DOHH2 (cell line): ENCODE data around the gene COL8A1.

Source experiments
- EZH2phosphoT487 ChIP-seq: fragments of 200-600 bp; sonication (generic); IDR thresholded peaks from 2 replicates; pipeline ENCODE4 v1.6.1; 2017; ENCODE audit warnings: borderline replicate concordance, mild to moderate bottlenecking, antibody characterized with exemption, low read length, moderate library complexity, mixed read lengths
- TF ChIP-seq, protein P1 (sequence below): fragments of 200-600 bp; sonication (generic); IDR thresholded peaks from one replicate; pipeline ENCODE4 v1.5.1; 2014; ENCODE audit warnings: antibody characterized with exemption, mild to moderate bottlenecking, low read depth, low read length; ENCODE audit not compliant: poor library complexity, severe bottlenecking

DNA sequence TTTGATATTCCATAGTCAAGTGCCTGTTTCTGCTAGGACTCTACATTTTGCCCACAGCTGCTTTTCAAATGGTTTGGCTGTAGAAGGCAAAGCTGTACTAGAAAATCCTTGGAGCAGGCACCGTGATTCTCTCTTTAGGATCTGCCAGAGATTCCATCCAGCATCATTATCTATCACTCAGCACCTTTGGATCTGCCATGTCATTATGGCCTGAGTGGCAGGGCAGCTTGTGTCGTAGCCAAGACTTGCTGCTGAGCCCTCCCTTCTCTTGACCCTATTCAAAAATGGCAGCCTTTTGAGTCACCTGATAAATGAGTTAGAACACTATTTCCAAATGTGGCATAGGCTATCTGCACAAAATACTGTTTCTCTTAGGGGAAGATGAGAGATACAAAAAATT lies 171.2 kb downstream of the COL8A1 start:
- TF ChIP-seq, protein P1, sequence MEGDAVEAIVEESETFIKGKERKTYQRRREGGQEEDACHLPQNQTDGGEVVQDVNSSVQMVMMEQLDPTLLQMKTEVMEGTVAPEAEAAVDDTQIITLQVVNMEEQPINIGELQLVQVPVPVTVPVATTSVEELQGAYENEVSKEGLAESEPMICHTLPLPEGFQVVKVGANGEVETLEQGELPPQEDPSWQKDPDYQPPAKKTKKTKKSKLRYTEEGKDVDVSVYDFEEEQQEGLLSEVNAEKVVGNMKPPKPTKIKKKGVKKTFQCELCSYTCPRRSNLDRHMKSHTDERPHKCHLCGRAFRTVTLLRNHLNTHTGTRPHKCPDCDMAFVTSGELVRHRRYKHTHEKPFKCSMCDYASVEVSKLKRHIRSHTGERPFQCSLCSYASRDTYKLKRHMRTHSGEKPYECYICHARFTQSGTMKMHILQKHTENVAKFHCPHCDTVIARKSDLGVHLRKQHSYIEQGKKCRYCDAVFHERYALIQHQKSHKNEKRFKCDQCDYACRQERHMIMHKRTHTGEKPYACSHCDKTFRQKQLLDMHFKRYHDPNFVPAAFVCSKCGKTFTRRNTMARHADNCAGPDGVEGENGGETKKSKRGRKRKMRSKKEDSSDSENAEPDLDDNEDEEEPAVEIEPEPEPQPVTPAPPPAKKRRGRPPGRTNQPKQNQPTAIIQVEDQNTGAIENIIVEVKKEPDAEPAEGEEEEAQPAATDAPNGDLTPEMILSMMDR = no peak
- no peak for TF ChIP-seq EZH2phosphoT487
